HepG2 (cell line): ENCODE results near the gene BCL2L1.

ENCODE experiments used
- BHLHE40 ChIP-seq: IDR thresholded peaks from 2 replicates; pipeline ENCODE4 v1.6.1; 2011; ENCODE audit warnings: low read length, improper control_type of control experiment
- CEBPG ChIP-seq: IDR thresholded peaks from 2 replicates; pipeline ENCODE4 v1.6.1; 2016
- CTCF ChIP-seq: sonication (generic); formaldehyde crosslinking; IDR thresholded peaks from 2 replicates; pipeline ENCODE4 v1.5.0; 2020; ENCODE audit warnings: mild to moderate bottlenecking, missing genetic modification reagents, moderate library complexity
- MAFG ChIP-seq: sonication (generic); formaldehyde crosslinking; IDR thresholded peaks from 2 replicates; pipeline ENCODE4 v1.5.1; 2020; ENCODE audit warnings: mild to moderate bottlenecking, missing genetic modification reagents
- NR2F2 ChIP-seq: IDR thresholded peaks from 2 replicates; pipeline ENCODE4 v1.6.1; 2012; ENCODE audit warnings: low read depth, inconsistent platforms, borderline replicate concordance
- REST ChIP-seq, 2 experiments: IDR thresholded peaks; 2 replicates each; pipeline ENCODE4 v1.6.1; 2011 to 2012; ENCODE audit warnings: low read length in 2 of 2, borderline replicate concordance in 1 of 2, low read depth in 1 of 2, mild to moderate bottlenecking in 1 of 2, moderate library complexity in 1 of 2
- TOE1 ChIP-seq: sonication (generic); formaldehyde crosslinking; IDR thresholded peaks from 2 replicates; pipeline ENCODE4 v1.4.0; 2020; ENCODE audit warnings: mild to moderate bottlenecking, missing genetic modification reagents
- ZNF275 ChIP-seq: sonication (generic); formaldehyde crosslinking; IDR thresholded peaks from 2 replicates; pipeline ENCODE4 v1.8.0; 2022; ENCODE audit warnings: missing genetic modification reagents, mild to moderate bottlenecking, inconsistent platforms, borderline replicate concordance
- ZNF44 ChIP-seq: sonication (generic); formaldehyde crosslinking; IDR thresholded peaks from 2 replicates; pipeline ENCODE4 v1.5.1; 2020; ENCODE audit warnings: mild to moderate bottlenecking, missing genetic modification reagents
- ZSCAN9 ChIP-seq: IDR thresholded peaks from 2 replicates; pipeline ENCODE4 v1.6.1; 2016; ENCODE audit warnings: borderline replicate concordance
- TF ChIP-seq, protein P1 (sequence below): sonication (generic); formaldehyde crosslinking; conservative IDR thresholded peaks from 2 replicates; pipeline ENCODE4 v1.4.0; 2020; ENCODE audit warnings: missing genetic modification reagents
- TF ChIP-seq, protein P2 (sequence below), 2 experiments: fragments of 450-650 bp in 1 of 2; sonication (generic) in 1 of 2; formaldehyde crosslinking in 1 of 2; IDR thresholded peaks; 2 replicates each; pipeline versions ENCODE4 v1.6.1 to v1.8.0; 2016 to 2022; ENCODE audit warnings: antibody characterized with exemption in 1 of 2, mild to moderate bottlenecking in 1 of 2, missing genetic modification reagents in 1 of 2

GRCh38 chr20:31709939-31710338 lies 12.7 kb downstream of the BCL2L1 start:
- no peak for TF ChIP-seq TOE1 (CRISPR knock-in tag)
- TF ChIP-seq, protein P1, sequence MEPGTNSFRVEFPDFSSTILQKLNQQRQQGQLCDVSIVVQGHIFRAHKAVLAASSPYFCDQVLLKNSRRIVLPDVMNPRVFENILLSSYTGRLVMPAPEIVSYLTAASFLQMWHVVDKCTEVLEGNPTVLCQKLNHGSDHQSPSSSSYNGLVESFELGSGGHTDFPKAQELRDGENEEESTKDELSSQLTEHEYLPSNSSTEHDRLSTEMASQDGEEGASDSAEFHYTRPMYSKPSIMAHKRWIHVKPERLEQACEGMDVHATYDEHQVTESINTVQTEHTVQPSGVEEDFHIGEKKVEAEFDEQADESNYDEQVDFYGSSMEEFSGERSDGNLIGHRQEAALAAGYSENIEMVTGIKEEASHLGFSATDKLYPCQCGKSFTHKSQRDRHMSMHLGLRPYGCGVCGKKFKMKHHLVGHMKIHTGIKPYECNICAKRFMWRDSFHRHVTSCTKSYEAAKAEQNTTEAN (CRISPR knock-in tag), result no peak
- TF ChIP-seq REST (IDR thresholded peaks at IDR 0.05; ENCODE audit: borderline replicate concordance in 1 of 2, low read depth in 1 of 2, low read length in 2 of 2), result no peak
- no peak for TF ChIP-seq CEBPG (CRISPR knock-in tag)
- TF ChIP-seq BHLHE40, result no peak
- TF ChIP-seq, protein P2, sequence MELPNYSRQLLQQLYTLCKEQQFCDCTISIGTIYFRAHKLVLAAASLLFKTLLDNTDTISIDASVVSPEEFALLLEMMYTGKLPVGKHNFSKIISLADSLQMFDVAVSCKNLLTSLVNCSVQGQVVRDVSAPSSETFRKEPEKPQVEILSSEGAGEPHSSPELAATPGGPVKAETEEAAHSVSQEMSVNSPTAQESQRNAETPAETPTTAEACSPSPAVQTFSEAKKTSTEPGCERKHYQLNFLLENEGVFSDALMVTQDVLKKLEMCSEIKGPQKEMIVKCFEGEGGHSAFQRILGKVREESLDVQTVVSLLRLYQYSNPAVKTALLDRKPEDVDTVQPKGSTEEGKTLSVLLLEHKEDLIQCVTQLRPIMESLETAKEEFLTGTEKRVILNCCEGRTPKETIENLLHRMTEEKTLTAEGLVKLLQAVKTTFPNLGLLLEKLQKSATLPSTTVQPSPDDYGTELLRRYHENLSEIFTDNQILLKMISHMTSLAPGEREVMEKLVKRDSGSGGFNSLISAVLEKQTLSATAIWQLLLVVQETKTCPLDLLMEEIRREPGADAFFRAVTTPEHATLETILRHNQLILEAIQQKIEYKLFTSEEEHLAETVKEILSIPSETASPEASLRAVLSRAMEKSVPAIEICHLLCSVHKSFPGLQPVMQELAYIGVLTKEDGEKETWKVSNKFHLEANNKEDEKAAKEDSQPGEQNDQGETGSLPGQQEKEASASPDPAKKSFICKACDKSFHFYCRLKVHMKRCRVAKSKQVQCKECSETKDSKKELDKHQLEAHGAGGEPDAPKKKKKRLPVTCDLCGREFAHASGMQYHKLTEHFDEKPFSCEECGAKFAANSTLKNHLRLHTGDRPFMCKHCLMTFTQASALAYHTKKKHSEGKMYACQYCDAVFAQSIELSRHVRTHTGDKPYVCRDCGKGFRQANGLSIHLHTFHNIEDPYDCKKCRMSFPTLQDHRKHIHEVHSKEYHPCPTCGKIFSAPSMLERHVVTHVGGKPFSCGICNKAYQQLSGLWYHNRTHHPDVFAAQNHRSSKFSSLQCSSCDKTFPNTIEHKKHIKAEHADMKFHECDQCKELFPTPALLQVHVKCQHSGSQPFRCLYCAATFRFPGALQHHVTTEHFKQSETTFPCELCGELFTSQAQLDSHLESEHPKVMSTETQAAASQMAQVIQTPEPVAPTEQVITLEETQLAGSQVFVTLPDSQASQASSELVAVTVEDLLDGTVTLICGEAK (IDR thresholded peaks at IDR 0.05), result no peak
- TF ChIP-seq, protein P2 (CRISPR knock-in tag; IDR thresholded peaks at IDR 0.05), result no peak
- TF ChIP-seq ZSCAN9 (CRISPR knock-in tag), result no peak
- no peak for TF ChIP-seq ZNF275 (CRISPR knock-in tag)
- TF ChIP-seq MAFG (CRISPR knock-in tag), result no peak
- no peak for TF ChIP-seq NR2F2
- no peak for TF ChIP-seq CTCF
- no peak for TF ChIP-seq ZNF44
